Neutrophil (primary cell): ENCODE data around the gene GNG14.
A peak's percentile ranks its signal among the peaks of the same experiment; 100 is the strongest.
"Not testable (repeated sequence)": the region's sequence is repeated elsewhere in the genome, so short reads cannot be mapped to it uniquely, and the experiment has no call there.

Source experiments
- H3K27ac ChIP-seq: fragments of 200-600 bp; sonication (generic); 2 replicates; pipeline ENCODE4 v1.5.1; 2016; ENCODE audit warnings: mild to moderate bottlenecking, moderate library complexity
- H3K27me3 ChIP-seq: fragments of 200-600 bp; sonication (generic); 2 replicates; pipeline ENCODE4 v1.6.0; 2016; ENCODE audit warnings: mild to moderate bottlenecking
- H3K36me3 ChIP-seq: fragments of 200-600 bp; sonication (generic); 2 replicates; pipeline ENCODE4 v1.5.1; 2017
- H3K4me1 ChIP-seq, 2 experiments: fragments of 200-600 bp in 1 of 2; sonication (generic) in 1 of 2; 1 replicate in 1 of 2; 2 replicates in 1 of 2; pipeline versions ENCODE4 v1.5.1 to v1.6.1; 2013 to 2016; ENCODE audit warnings: low read depth in 1 of 2, low read length in 1 of 2, mild to moderate bottlenecking in 1 of 2, moderate library complexity in 1 of 2; ENCODE audit not compliant: control insufficient read depth in 1 of 2, insufficient read depth in 1 of 2
- H3K4me3 ChIP-seq, 2 experiments: fragments of 200-600 bp in 1 of 2; sonication (generic) in 1 of 2; 1 replicate in 1 of 2; 2 replicates in 1 of 2; pipeline ENCODE4 v1.5.1; 2013 to 2016; ENCODE audit warnings: low read depth in 1 of 2, low read length in 1 of 2, mild to moderate bottlenecking in 1 of 2, moderate library complexity in 1 of 2
- H3K9me3 ChIP-seq: fragments of 200-600 bp; sonication (generic); 2 replicates; pipeline ENCODE4 v1.5.1; 2016
- CTCF ChIP-seq: fragments of 200-600 bp; sonication (generic); IDR thresholded peaks from 2 replicates; pipeline ENCODE4 v1.5.1; 2016; ENCODE audit warnings: antibody characterized with exemption

Gene GNG14

GRCh38 chr19:12687496-12688196 lies at the start of gene GNG14:
TSS of gene GNG14 (plus strand) at chr19:12687998. CDS start at chr19:12688049, 51 bp downstream.
- Histone ChIP-seq H3K36me3 (no peaks in the 10 kb centered on the region), H3K4me1 (peaks cover 7 to 8% of the 10 kb centered on the region in 2 experiments), H3K27ac (no peak within 1 kb of the TSS), H3K27me3 (no peaks in the 10 kb centered on the region), H3K4me3 (no peak within 1 kb of the TSS), H3K9me3 (no peaks in the 10 kb centered on the region)
- TF ChIP-seq CTCF = no peak

- Histone ChIP-seq H3K9me3 (no peaks in the 10 kb centered on the region), H3K4me3 (no peak overlapping the region), H3K27ac (no peak overlapping the region), H3K36me3 (peaks cover 15% of the 10 kb centered on the region), H3K4me1 (peaks cover 8 to 9% of the 10 kb centered on the region in 2 experiments), H3K27me3 (no peaks in the 10 kb centered on the region)
- TF ChIP-seq CTCF = no peak
Measured at GRCh38 chr19:12638611-12639182, 49.1 kb upstream of the GNG14 start.

- Histone ChIP-seq H3K4me3 (peak overlapping the region in 1 of 2 experiments; percentile 4), H3K9me3 (no peaks in the 10 kb centered on the region), H3K4me1 (peaks cover 8 to 9% of the 10 kb centered on the region in 2 experiments), H3K36me3 (peaks cover 24% of the 10 kb centered on the region), H3K27ac (peak overlapping the region; percentile 38), H3K27me3 (no peaks in the 10 kb centered on the region)
- TF ChIP-seq CTCF = peak; percentile 91
Measured at GRCh38 chr19:12639901-12640613, 47.7 kb upstream of the GNG14 start.

GRCh38 chr19:12641456-12641855 lies 46.3 kb upstream of the GNG14 start:
- Histone ChIP-seq H3K9me3 (no peaks in the 10 kb centered on the region), H3K36me3 (peaks cover 37% of the 10 kb centered on the region), H3K4me3 (no peak overlapping the region), H3K4me1 (peaks cover 13 to 16% of the 10 kb centered on the region in 2 experiments), H3K27me3 (no peaks in the 10 kb centered on the region), H3K27ac (no peak overlapping the region)
- no peak for TF ChIP-seq CTCF

DNA sequence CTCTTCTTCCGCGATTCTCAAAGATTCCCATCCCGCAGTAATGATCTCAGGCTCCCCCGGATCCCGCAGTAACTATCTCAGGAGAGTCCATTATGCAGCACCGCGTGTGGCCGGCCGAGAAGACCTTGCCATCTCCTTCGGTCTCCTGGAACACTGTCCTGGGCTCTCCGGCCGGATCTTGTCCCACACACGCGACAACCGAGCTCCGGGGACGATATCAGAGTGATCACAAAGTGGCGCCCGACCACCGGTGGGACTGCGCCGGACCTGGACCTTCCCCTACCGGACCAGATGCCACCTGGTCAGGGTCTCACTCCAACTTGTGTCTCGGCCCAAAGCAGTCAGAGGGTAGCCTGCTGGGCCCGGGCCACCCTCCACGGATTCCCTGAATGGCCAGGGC lies 45.3 kb upstream of the GNG14 start:
- no peak overlapping the region for H3K27ac ChIP-seq
- H3K36me3 ChIP-seq = peaks cover 43% of the 10 kb centered on the region
- H3K27me3 ChIP-seq = no peaks in the 10 kb centered on the region
- peaks cover 16 to 23% of the 10 kb centered on the region in 2 experiments for H3K4me1 ChIP-seq
- no peak for TF ChIP-seq CTCF
- H3K4me3 ChIP-seq = no peak overlapping the region
- H3K9me3 ChIP-seq = no peaks in the 10 kb centered on the region

- H3K27me3 ChIP-seq, H3K27ac ChIP-seq, H3K9me3 ChIP-seq, H3K4me3 ChIP-seq: not testable (repeated sequence)
- Histone ChIP-seq H3K36me3 (peaks cover 53% of the 10 kb centered on the region), H3K4me1 (peaks cover 23 to 30% of the 10 kb centered on the region in 2 experiments)
Measured at GRCh38 chr19:12643716-12644115, 44.1 kb upstream of the GNG14 start.
